Keratinocyte (primary cell): ENCODE data around the gene TCERG1L. TPM values are rescaled to one million over a fixed set of nuclear protein-coding genes. Genes with fewer than 3 reads are reported as not detected.

Experiments
- DNase-seq: peaks from one replicate; pipeline ENCODE4 v3.0.0-alpha.2; 2011; ENCODE audit warnings: low read depth, missing footprints, low spot score
- FAIRE-seq: peaks from 2 replicates; lab custom pipeline; 2011; peaks lifted over from hg19 to GRCh38; lab: Jason Lieb, UNC
- H2AFZ ChIP-seq: 2 replicates; pipeline ENCODE4 v1.6.0; 2012; ENCODE audit warnings: low read length, control low read depth, inconsistent platforms; ENCODE audit not compliant: control insufficient read depth
- H3K27ac ChIP-seq: 2 replicates; pipeline ENCODE4 v1.5.1; 2011; ENCODE audit warnings: low read length; ENCODE audit not compliant: control insufficient read depth, insufficient read depth
- H3K27me3 ChIP-seq: 3 replicates; pipeline ENCODE4 v1.6.0; 2011; ENCODE audit warnings: low read length; ENCODE audit not compliant: control insufficient read depth, insufficient read depth; ENCODE audit errors: extremely low read depth
- H3K36me3 ChIP-seq, 2 experiments: 2 replicates in 1 of 2; 3 replicates in 1 of 2; pipeline ENCODE4 v1.5.1; 2011; ENCODE audit warnings: low read length in 2 of 2, mild to moderate bottlenecking in 1 of 2; ENCODE audit not compliant: control insufficient read depth in 2 of 2, insufficient read depth in 2 of 2; ENCODE audit errors: extremely low read depth in 1 of 2
- H3K4me1 ChIP-seq: 3 replicates; pipeline ENCODE4 v1.5.1; 2011; ENCODE audit warnings: low read length; ENCODE audit not compliant: control insufficient read depth, insufficient read depth; ENCODE audit errors: extremely low read depth
- H3K4me2 ChIP-seq: 3 replicates; pipeline ENCODE4 v1.6.0; 2011; ENCODE audit warnings: low read depth, low read length; ENCODE audit not compliant: control insufficient read depth, insufficient read depth; ENCODE audit errors: extremely low read depth
- H3K4me3 ChIP-seq, 3 experiments: fragments of 200-600 bp in 1 of 3; sonication (generic) in 1 of 3; 2 replicates in 2 of 3; 3 replicates in 1 of 3; pipeline ENCODE4 v1.5.1; 2011 to 2016; ENCODE audit warnings: low read length in 3 of 3, mild to moderate bottlenecking in 3 of 3, control low read depth in 2 of 3, inconsistent platforms in 1 of 3, low read depth in 1 of 3, mixed read lengths in 1 of 3, mixed run types in 1 of 3, moderate library complexity in 1 of 3; ENCODE audit not compliant: control insufficient read depth in 2 of 3, insufficient read depth in 2 of 3; ENCODE audit errors: extremely low read depth in 1 of 3
- H3K79me2 ChIP-seq: 2 replicates; pipeline ENCODE4 v1.6.0; 2012; ENCODE audit warnings: low read length; ENCODE audit not compliant: control insufficient read depth, insufficient read depth
- H3K9ac ChIP-seq: 3 replicates; pipeline ENCODE4 v1.6.0; 2011; ENCODE audit warnings: low read length; ENCODE audit not compliant: control insufficient read depth, insufficient read depth; ENCODE audit errors: extremely low read depth
- H3K9me1 ChIP-seq: 3 replicates; pipeline ENCODE4 v1.6.0; 2011; ENCODE audit warnings: low read length; ENCODE audit not compliant: control insufficient read depth, insufficient read depth; ENCODE audit errors: extremely low read depth
- H3K9me3 ChIP-seq: 2 replicates; pipeline ENCODE4 v1.5.1; 2012; ENCODE audit warnings: low read depth, low read length; ENCODE audit not compliant: control insufficient read depth
- H4K20me1 ChIP-seq: 3 replicates; pipeline ENCODE4 v1.6.0; 2011; ENCODE audit warnings: low read length; ENCODE audit not compliant: control insufficient read depth, insufficient read depth; ENCODE audit errors: extremely low read depth
- CTCF ChIP-seq, 3 experiments: IDR thresholded peaks in 1 of 3; conservative IDR thresholded peaks in 1 of 3; optimal IDR thresholded peaks in 1 of 3; 2 replicates in 2 of 3; 3 replicates in 1 of 3; pipeline versions ENCODE3 to v1.5.1; 2011; ENCODE audit warnings: low read length in 3 of 3, mild to moderate bottlenecking in 3 of 3, moderate library complexity in 2 of 3, control low read depth in 1 of 3, inconsistent platforms in 1 of 3; ENCODE audit not compliant: insufficient read depth in 2 of 3; ENCODE audit errors: extremely low read depth in 1 of 3
- EZH2 ChIP-seq: IDR thresholded peaks from one replicate; pipeline ENCODE4 v1.6.1; 2012; ENCODE audit warnings: inconsistent platforms, mild to moderate bottlenecking, low read length, moderate library complexity
- dilution Hi-C: fragments of 300-500 bp; cut with MboI; formaldehyde crosslinking; loops from one replicate; pipeline ENCODE4 v1.7.0; 2020; ENCODE audit warnings: low sequenced_read_pairs; ENCODE audit not compliant: extremely low pct_ligation_motif_present
- polyA plus RNA-seq, 5 experiments: library from polyadenylated mRNA; depleted of rRNA in 3 of 5; stranded (reverse) in 3 of 5; stranded (forward) in 1 of 5; unstranded in 1 of 5; fragments of >200 nt; gene quantifications; 1 replicate in 1 of 5; 2 replicates in 3 of 5; 3 replicates in 1 of 5; pipeline versions ENCODE4 v1.2.1 to v1.2.3, GENCODE V29; 2011 to 2012; ENCODE audit warnings: missing spikeins in 2 of 5, low read depth in 1 of 5, low replicate concordance in 1 of 5

The TCERG1L gene
- polyA plus RNA-seq, 1 donor (not counting 4 experiments of a cell fraction or from before 2014, with no cell fraction given): not detected

GRCh38 chr10:131123496-131123895, 188.0 kb downstream of the TCERG1L start:
- dilution Hi-C loops: no loop called here
- no peak for DNase-seq
- TF ChIP-seq CTCF (optimal IDR thresholded peaks at IDR 0.05 in 1 of 3, IDR thresholded peaks at IDR 0.05 in 1 of 3, conservative IDR thresholded peaks at IDR 0.05 in 1 of 3; ENCODE audit: extremely low read depth in 1 of 3, insufficient read depth in 2 of 3, low read length in 3 of 3) (no peak), EZH2 (no peak)

GRCh38 chr10:131121511-131122035, 189.9 kb downstream of the TCERG1L start:
- peaks cover 4% of the 10 kb centered on the region for H3K9me3 ChIP-seq
- dilution Hi-C loops: no loop called here
- H3K27ac ChIP-seq: no peak overlapping the region
- DNase-seq: no peak
- TF ChIP-seq CTCF (optimal IDR thresholded peaks at IDR 0.05 in 1 of 3, IDR thresholded peaks at IDR 0.05 in 1 of 3, conservative IDR thresholded peaks at IDR 0.05 in 1 of 3; ENCODE audit: extremely low read depth in 1 of 3, insufficient read depth in 2 of 3, low read length in 3 of 3) (no peak), EZH2 (no peak)
- H3K9ac ChIP-seq: no peak overlapping the region
- H3K4me2 ChIP-seq: no peak overlapping the region
- FAIRE-seq: no peak
- H3K4me3 ChIP-seq: no peak overlapping the region
- H3K79me2 ChIP-seq: no peaks in the 10 kb centered on the region
- H3K36me3 ChIP-seq: no peaks in the 10 kb centered on the region
- H3K27me3 ChIP-seq: no peaks in the 10 kb centered on the region
- H2AFZ ChIP-seq: no peak overlapping the region
- peaks cover 2% of the 10 kb centered on the region for H3K4me1 ChIP-seq
- no peaks in the 10 kb centered on the region for H4K20me1 ChIP-seq
- no peaks in the 10 kb centered on the region for H3K9me1 ChIP-seq

More at GRCh38 chr10:131123496-131123895, 188.0 kb downstream of the TCERG1L start:
- no peaks in the 10 kb centered on the region for H3K27me3 ChIP-seq
- no peak overlapping the region for H3K4me2 ChIP-seq
- no peak overlapping the region for H2AFZ ChIP-seq
- H3K79me2 ChIP-seq: no peaks in the 10 kb centered on the region
- no peak for FAIRE-seq
- H3K4me3 ChIP-seq: no peak overlapping the region
- no peaks in the 10 kb centered on the region for H3K9me1 ChIP-seq
- no peak overlapping the region for H3K27ac ChIP-seq
- peaks cover 4% of the 10 kb centered on the region for H3K9me3 ChIP-seq
- no peaks in the 10 kb centered on the region for H3K36me3 ChIP-seq
- H3K4me1 ChIP-seq: peaks cover 8% of the 10 kb centered on the region
- H3K9ac ChIP-seq: no peak overlapping the region
- H4K20me1 ChIP-seq: no peaks in the 10 kb centered on the region
